IMR-90 (cell line): ENCODE data around the gene FAM47A. TPM values are rescaled to one million over a fixed set of nuclear protein-coding genes. Genes with fewer than 3 reads are reported as not detected.

Source experiments
- ATAC-seq: fragments of 200-7000 bp; cut with Tn5 transposase; 2 replicates; pipeline ENCODE4 v1.9.1; 2020; ENCODE audit warnings: low read depth, mild to moderate bottlenecking, moderate library complexity
- BruUV-seq: library from RNA; stranded (reverse); fragments of 400-500 nt; replicated peaks from 2 replicates; lab custom pipeline; 2021; lab: Mats Ljungman, UMichigan
- CTCF ChIA-PET: fragments of 300-600 bp; formaldehyde crosslinking; extraction: SDS; loops from one replicate; lab custom pipeline; 2021; ENCODE audit warnings: antibody characterized with exemption; lab: Yijun Ruan, JAX
- POLR2A ChIA-PET: fragments of 300-600 bp; sonication (Branson Sonifier 250); formaldehyde crosslinking; loops from one replicate; lab custom pipeline; 2022; ENCODE audit warnings: antibody characterized with exemption; ENCODE audit not compliant: unreplicated experiment; lab: Charles Lee
- DNase-seq: peaks from one replicate; pipeline ENCODE4 v3.0.0; 2013
- H2AFZ ChIP-seq: replicated peaks from 2 replicates; pipeline ENCODE3; 2013; ENCODE audit warnings: low read length, mild to moderate bottlenecking; ENCODE audit not compliant: poor library complexity
- H2AK5ac ChIP-seq: 2 replicates; pipeline ENCODE4 v1.6.1; 2013; ENCODE audit warnings: low read depth, low read length, inconsistent platforms
- H2AK9ac ChIP-seq: replicated peaks from 2 replicates; pipeline ENCODE3; 2013; ENCODE audit warnings: mild to moderate bottlenecking, low read depth, low read length, moderate library complexity; ENCODE audit not compliant: poor library complexity
- H2BK120ac ChIP-seq: 2 replicates; pipeline ENCODE4 v1.6.1; 2013; ENCODE audit warnings: low read depth, low read length, inconsistent platforms
- H2BK15ac ChIP-seq: 3 replicates; pipeline ENCODE4 v1.6.1; 2013; ENCODE audit warnings: low read depth, low read length, inconsistent platforms
- H2BK20ac ChIP-seq: 2 replicates; pipeline ENCODE4 v1.6.1; 2013; ENCODE audit warnings: low read depth, mild to moderate bottlenecking, inconsistent platforms, low read length, moderate library complexity
- H2BK5ac ChIP-seq: 2 replicates; pipeline ENCODE4 v1.6.1; 2013; ENCODE audit warnings: mild to moderate bottlenecking, low read depth, low read length, inconsistent platforms; ENCODE audit not compliant: poor library complexity, severe bottlenecking
- H3K14ac ChIP-seq: replicated peaks from 2 replicates; pipeline ENCODE4 v1.6.1; 2013; ENCODE audit warnings: low read depth, low read length, inconsistent platforms
- H3K18ac ChIP-seq: 2 replicates; pipeline ENCODE4 v1.6.1; 2013; ENCODE audit warnings: low read depth, low read length, control low read depth
- H3K23ac ChIP-seq: 2 replicates; pipeline ENCODE4 v1.6.1; 2013; ENCODE audit warnings: low read depth, low read length, inconsistent platforms
- H3K27ac ChIP-seq: 2 replicates; pipeline ENCODE4 v1.5.1; 2013; ENCODE audit warnings: mild to moderate bottlenecking, control low read depth, low read length; ENCODE audit not compliant: insufficient read depth
- H3K27me3 ChIP-seq: 2 replicates; pipeline ENCODE4 v1.6.1; 2013; ENCODE audit warnings: low read length; ENCODE audit not compliant: control insufficient read depth, insufficient read depth
- H3K36me3 ChIP-seq: 2 replicates; pipeline ENCODE4 v1.6.1; 2013; ENCODE audit warnings: low read length, mixed read lengths; ENCODE audit not compliant: control insufficient read depth, insufficient read depth
- H3K4ac ChIP-seq: 2 replicates; pipeline ENCODE4 v1.6.1; 2013; ENCODE audit warnings: low read depth, low read length, inconsistent platforms
- H3K4me1 ChIP-seq: 2 replicates; pipeline ENCODE4 v1.6.1; 2013; ENCODE audit warnings: low read length, mixed read lengths; ENCODE audit not compliant: control insufficient read depth, insufficient read depth
- H3K4me2 ChIP-seq: 2 replicates; pipeline ENCODE4 v1.6.1; 2013; ENCODE audit warnings: low read depth, mild to moderate bottlenecking, control low read depth, low read length, moderate library complexity
- H3K4me3 ChIP-seq: 2 replicates; pipeline ENCODE4 v1.5.1; 2013; ENCODE audit warnings: low read depth, mild to moderate bottlenecking, control low read depth, low read length, moderate library complexity; ENCODE audit not compliant: insufficient read depth
- H3K56ac ChIP-seq: 2 replicates; pipeline ENCODE4 v1.6.1; 2013; ENCODE audit warnings: low read length, inconsistent platforms; ENCODE audit not compliant: insufficient read depth; ENCODE audit errors: extremely low read depth
- H3K79me1 ChIP-seq, 2 experiments: 2 replicates each; pipeline ENCODE4 v1.6.1; 2013; ENCODE audit warnings: low read length in 2 of 2, inconsistent platforms in 1 of 2, low read depth in 1 of 2
- H3K9ac ChIP-seq: 2 replicates; pipeline ENCODE4 v1.6.1; 2013; ENCODE audit warnings: low read depth, low read length, control low read depth
- H3K9me1 ChIP-seq: 2 replicates; pipeline ENCODE4 v1.6.1; 2013; ENCODE audit warnings: low read length, inconsistent platforms; ENCODE audit not compliant: insufficient read depth
- H3K9me3 ChIP-seq: 2 replicates; pipeline ENCODE4 v1.6.1; 2013; ENCODE audit warnings: low read length; ENCODE audit not compliant: control insufficient read depth, insufficient read depth
- H4K20me1 ChIP-seq: 2 replicates; pipeline ENCODE4 v1.6.1; 2013; ENCODE audit warnings: low read length, inconsistent platforms; ENCODE audit not compliant: insufficient read depth
- H4K5ac ChIP-seq: 2 replicates; pipeline ENCODE4 v1.6.1; 2013; ENCODE audit warnings: mild to moderate bottlenecking, low read depth, low read length, control low read depth
- H4K8ac ChIP-seq, 2 experiments: 2 replicates each; pipeline ENCODE4 v1.6.1; 2013; ENCODE audit warnings: low read depth in 2 of 2, low read length in 2 of 2, control low read depth in 1 of 2, inconsistent platforms in 1 of 2
- H4K91ac ChIP-seq: 2 replicates; pipeline ENCODE4 v1.6.1; 2013; ENCODE audit warnings: low read depth, low read length, inconsistent platforms; ENCODE audit not compliant: insufficient read depth
- BHLHE40 ChIP-seq: fragments of 150-350 bp; IDR thresholded peaks from 2 replicates; pipeline ENCODE4 v1.6.1; 2016; ENCODE audit warnings: mild to moderate bottlenecking, low read depth, low read length
- CEBPB ChIP-seq: IDR thresholded peaks from 2 replicates; pipeline ENCODE4 v1.6.1; 2012; ENCODE audit warnings: low read depth, low read length, improper control_type of control experiment
- CHD1 ChIP-seq: IDR thresholded peaks from 2 replicates; pipeline ENCODE4 v1.6.1; 2012; ENCODE audit warnings: low read depth, low read length, improper control_type of control experiment
- ELK1 ChIP-seq: fragments of 150-350 bp; IDR thresholded peaks from 2 replicates; pipeline ENCODE4 v1.6.1; 2016; ENCODE audit warnings: low read depth, mild to moderate bottlenecking, low read length, moderate library complexity, borderline replicate concordance
- FOS ChIP-seq: fragments of 150-350 bp; IDR thresholded peaks from 2 replicates; pipeline ENCODE4 v1.6.1; 2016; ENCODE audit warnings: low read depth, low read length
- MAFK ChIP-seq: IDR thresholded peaks from 2 replicates; pipeline ENCODE4 v1.6.1; 2012; ENCODE audit warnings: low read depth, low read length, improper control_type of control experiment
- MAZ ChIP-seq: IDR thresholded peaks from 2 replicates; pipeline ENCODE4 v1.6.1; 2012; ENCODE audit warnings: low read depth, mild to moderate bottlenecking, low read length, improper control_type of control experiment, moderate library complexity, borderline replicate concordance
- MXI1 ChIP-seq: IDR thresholded peaks from 2 replicates; pipeline ENCODE4 v1.6.1; 2012; ENCODE audit warnings: low read depth, mild to moderate bottlenecking, low read length, moderate library complexity, borderline replicate concordance
- NFE2L2 ChIP-seq: fragments of 150-350 bp; IDR thresholded peaks from 2 replicates; pipeline ENCODE4 v1.6.1; 2016; ENCODE audit warnings: low read depth, mild to moderate bottlenecking, low read length
- POLR2A ChIP-seq: IDR thresholded peaks from 2 replicates; pipeline ENCODE4 v1.6.1; 2012; ENCODE audit warnings: mild to moderate bottlenecking, low read depth, low read length
- RAD21 ChIP-seq: IDR thresholded peaks from 2 replicates; pipeline ENCODE4 v1.6.1; 2012; ENCODE audit warnings: low read length, improper control_type of control experiment
- RCOR1 ChIP-seq: IDR thresholded peaks from 2 replicates; pipeline ENCODE4 v1.6.1; 2012; ENCODE audit warnings: mild to moderate bottlenecking, low read length, improper control_type of control experiment; ENCODE audit not compliant: insufficient replicate concordance
- RFX5 ChIP-seq: IDR thresholded peaks from 2 replicates; pipeline ENCODE4 v1.8.0; 2012; ENCODE audit warnings: low read depth, mild to moderate bottlenecking, low read length, moderate library complexity
- SMC3 ChIP-seq: fragments of 150-350 bp; IDR thresholded peaks from 2 replicates; pipeline ENCODE4 v1.6.1; 2016; ENCODE audit warnings: low read depth, mild to moderate bottlenecking, antibody characterized with exemption, low read length, moderate library complexity
- USF2 ChIP-seq: fragments of 150-350 bp; IDR thresholded peaks from 2 replicates; pipeline ENCODE4 v1.6.1; 2017; ENCODE audit warnings: mild to moderate bottlenecking, antibody characterized with exemption, low read length, low read depth
- WGBS, 2 experiments: methylation state at CpG; one replicate each; pipeline versions ENCODE4 v1.1.5 to v1.1.7; 2013; ENCODE audit warnings: missing lambda C conversion rate in 2 of 2; ENCODE audit not compliant: insufficient read length in 1 of 2; ENCODE audit errors: extremely low coverage in 2 of 2; 5-methylcytosine and 5-hydroxymethylcytosine counted together
- dilution Hi-C: fragments of 300-500 bp; cut with HindIII; formaldehyde crosslinking; loops from one replicate; pipeline ENCODE4 v1.14.3; 2018; ENCODE audit warnings: low sequenced_read_pairs; ENCODE audit not compliant: unreplicated experiment
- in situ Hi-C: fragments of 300-500 bp; cut with MboI; formaldehyde crosslinking; loops from 3 replicates; pipeline ENCODE4 v1.14.3; 2019; ENCODE audit warnings: low sequenced_read_pairs, inconsistent platforms, mixed read lengths
- intact Hi-C: fragments of 100-400 bp; cut with micrococcal nuclease; formaldehyde crosslinking; loops from 2 replicates; pipeline ENCODE4 v1.10.0; 2022
- polyA plus RNA-seq, 3 experiments: library from polyadenylated mRNA; depleted of rRNA; stranded (reverse); fragments of >200 nt; gene quantifications; 2 replicates each; pipeline ENCODE4 v1.2.3, GENCODE V29; 2012; ENCODE audit warnings: low replicate concordance in 1 of 3
- total RNA-seq: library from RNA; depleted of rRNA; stranded (reverse); fragments of >200 nt; gene quantifications from 2 replicates; pipeline ENCODE4 v1.2.3, GENCODE V29; 2012
- TF ChIP-seq, protein P1 (sequence below): conservative IDR thresholded peaks from 2 replicates; pipeline ENCODE4 v1.5.1; 2012; ENCODE audit warnings: mild to moderate bottlenecking, low read depth, low read length, improper control_type of control experiment

Gene FAM47A
- total and polyA plus RNA-seq, 2 of the 4 experiments (the other 2 are of a cell fraction), result not detected

- TF ChIP-seq RFX5, result no peak
- TF ChIP-seq, protein P1, sequence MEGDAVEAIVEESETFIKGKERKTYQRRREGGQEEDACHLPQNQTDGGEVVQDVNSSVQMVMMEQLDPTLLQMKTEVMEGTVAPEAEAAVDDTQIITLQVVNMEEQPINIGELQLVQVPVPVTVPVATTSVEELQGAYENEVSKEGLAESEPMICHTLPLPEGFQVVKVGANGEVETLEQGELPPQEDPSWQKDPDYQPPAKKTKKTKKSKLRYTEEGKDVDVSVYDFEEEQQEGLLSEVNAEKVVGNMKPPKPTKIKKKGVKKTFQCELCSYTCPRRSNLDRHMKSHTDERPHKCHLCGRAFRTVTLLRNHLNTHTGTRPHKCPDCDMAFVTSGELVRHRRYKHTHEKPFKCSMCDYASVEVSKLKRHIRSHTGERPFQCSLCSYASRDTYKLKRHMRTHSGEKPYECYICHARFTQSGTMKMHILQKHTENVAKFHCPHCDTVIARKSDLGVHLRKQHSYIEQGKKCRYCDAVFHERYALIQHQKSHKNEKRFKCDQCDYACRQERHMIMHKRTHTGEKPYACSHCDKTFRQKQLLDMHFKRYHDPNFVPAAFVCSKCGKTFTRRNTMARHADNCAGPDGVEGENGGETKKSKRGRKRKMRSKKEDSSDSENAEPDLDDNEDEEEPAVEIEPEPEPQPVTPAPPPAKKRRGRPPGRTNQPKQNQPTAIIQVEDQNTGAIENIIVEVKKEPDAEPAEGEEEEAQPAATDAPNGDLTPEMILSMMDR, result no peak
- no peak for TF ChIP-seq ELK1
- no peak for TF ChIP-seq CEBPB
- TF ChIP-seq NFE2L2, result no peak
- no peak for TF ChIP-seq SMC3
- TF ChIP-seq MAFK, result no peak
- no peak for TF ChIP-seq BHLHE40
- TF ChIP-seq RAD21, result no peak
- TF ChIP-seq FOS, result no peak
- no peak for TF ChIP-seq MXI1
- TF ChIP-seq MAZ, result no peak
- TF ChIP-seq CHD1, result no peak
- TF ChIP-seq POLR2A, result no peak
- TF ChIP-seq RCOR1, result no peak
- no peak for TF ChIP-seq USF2
- no peak overlapping the region for H4K8ac ChIP-seq
- no peaks in the 10 kb centered on the region for H3K79me1 ChIP-seq
- no peaks in the 10 kb centered on the region for H3K27me3 ChIP-seq
- H2BK120ac ChIP-seq, result no peak overlapping the region
- no peak overlapping the region for H2AK5ac ChIP-seq
- H3K56ac ChIP-seq, result no peak overlapping the region
- H2AK9ac ChIP-seq, result no peak overlapping the region
- H2AFZ ChIP-seq, result no peak overlapping the region
- H3K4me3 ChIP-seq, result no peak overlapping the region
- no peak overlapping the region for H4K5ac ChIP-seq
- H2BK5ac ChIP-seq, result no peak overlapping the region
- no TSS peak for BruUV-seq
- no peaks in the 10 kb centered on the region for H3K9me1 ChIP-seq
- ATAC-seq (no peak), DNase-seq (no peak)
- no peak overlapping the region for H3K9ac ChIP-seq
- H3K18ac ChIP-seq, result no peak overlapping the region
- H3K9me3 ChIP-seq, result peaks cover 4% of the 10 kb centered on the region; the same call in 1 of the 2 replicates
- H3K14ac ChIP-seq, result no peak overlapping the region
- H2BK20ac ChIP-seq, result no peak overlapping the region
- ChIA-PET POLR2A (no interaction called here), CTCF (no interaction called here)
- in situ Hi-C loops, result no loop called here
- no peak overlapping the region for H3K4me2 ChIP-seq
- no peak overlapping the region for H3K23ac ChIP-seq
- H2BK15ac ChIP-seq, result no peak overlapping the region
- H3K36me3 ChIP-seq, result no peaks in the 10 kb centered on the region
- dilution Hi-C loops, result no loop called here
- no peak overlapping the region for H3K27ac ChIP-seq
- no peak overlapping the region for H3K4ac ChIP-seq
- no peak overlapping the region for H4K91ac ChIP-seq
- intact Hi-C loops, result no loop called here
- WGBS, 2 experiments, result 40% methylated on average over 1 of the region's 9 CpGs; no CpG with 5 or more reads in 1 of the 2 experiments
- H3K4me1 ChIP-seq, result no peaks in the 10 kb centered on the region
- no peaks in the 10 kb centered on the region for H4K20me1 ChIP-seq
Measured at GRCh38 chrX:34147345-34147744, 15.2 kb upstream of the FAM47A start.
